HepG2 (cell line): ENCODE results near the gene LEMD1. TPM values are rescaled to one million over a fixed set of nuclear protein-coding genes. Genes with fewer than 3 reads are reported as not detected.

Source experiments
- ATAC-seq: fragments of 200-7000 bp; cut with Tn5 transposase; 3 replicates; pipeline ENCODE4 v1.9.1; 2020; ENCODE audit warnings: mild to moderate bottlenecking, moderate library complexity
- BruUV-seq: library from RNA; stranded (reverse); fragments of 400-500 nt; replicated peaks from 2 replicates; lab custom pipeline; 2021; lab: Mats Ljungman, UMichigan
- CTCF ChIA-PET: fragments of 300-600 bp; formaldehyde crosslinking; extraction: SDS; loops from one replicate; lab custom pipeline; 2021; ENCODE audit warnings: low total read pairs, inconsistent platforms, low intra/inter-chr PET ratio; lab: Yijun Ruan, JAX
- POLR2A ChIA-PET: fragments of 350-600 bp; sonication (Branson Sonifier 250); formaldehyde crosslinking; loops from one replicate; lab custom pipeline; 2020; ENCODE audit warnings: antibody characterized with exemption, inconsistent platforms; lab: Yijun Ruan, JAX
- DNase-seq: peaks from one replicate; pipeline ENCODE4 v3.0.0-alpha.2; 2015; ENCODE audit warnings: low spot score
- FAIRE-seq: peaks from 3 replicates; lab custom pipeline; 2011; peaks lifted over from hg19 to GRCh38; lab: Jason Lieb, UNC
- H2AFZ ChIP-seq: one replicate; pipeline ENCODE4 v1.6.1; 2011; ENCODE audit warnings: low read length, inconsistent platforms
- H3K27ac ChIP-seq: fragments of 300-600 bp; 3 replicates; pipeline ENCODE4 v1.8.0; 2011; ENCODE audit warnings: mixed run types, mild to moderate bottlenecking, mixed read lengths, low read length, inconsistent platforms; ENCODE audit not compliant: insufficient read depth; ENCODE audit errors: extremely low read length
- H3K27me3 ChIP-seq, 2 experiments: fragments of 200-600 bp in 1 of 2; 2 replicates in 1 of 2; 3 replicates in 1 of 2; pipeline versions ENCODE4 v1.6.0 to v1.8.0; 2011; ENCODE audit warnings: low read length in 2 of 2, mild to moderate bottlenecking in 2 of 2, moderate library complexity in 2 of 2, inconsistent platforms in 1 of 2; ENCODE audit not compliant: insufficient read depth in 2 of 2, control insufficient read depth in 1 of 2
- H3K36me3 ChIP-seq, 2 experiments: fragments of 200-600 bp in 1 of 2; replicated peaks in 1 of 2; 2 replicates in 1 of 2; 3 replicates in 1 of 2; pipeline versions ENCODE4 v1.5.1 to v1.8.0; 2011; ENCODE audit warnings: low read length in 2 of 2, inconsistent platforms in 1 of 2; ENCODE audit not compliant: insufficient read depth in 2 of 2, control insufficient read depth in 1 of 2
- H3K4me1 ChIP-seq: 2 replicates; pipeline ENCODE4 v1.5.1; 2012; ENCODE audit warnings: low read length, inconsistent platforms; ENCODE audit not compliant: insufficient read depth
- H3K4me2 ChIP-seq: 2 replicates; pipeline ENCODE4 v1.6.0; 2011; ENCODE audit warnings: low read depth, low read length, inconsistent platforms
- H3K4me3 ChIP-seq, 3 experiments: fragments of 200-600 bp in 1 of 3; sonication (generic), shearing (Covaris generic) in 1 of 3; replicated peaks in 1 of 3; 2 replicates each; pipeline ENCODE4 v1.5.1; 2011 to 2016; ENCODE audit warnings: low read length in 3 of 3, inconsistent platforms in 2 of 3, low read depth in 2 of 3, mild to moderate bottlenecking in 2 of 3, control low read depth in 1 of 3, mixed read lengths in 1 of 3; ENCODE audit not compliant: insufficient read depth in 1 of 3
- H3K79me2 ChIP-seq: one replicate; pipeline ENCODE4 v1.6.1; 2011; ENCODE audit warnings: low read length, inconsistent platforms; ENCODE audit not compliant: insufficient read depth
- H3K9ac ChIP-seq: 2 replicates; pipeline ENCODE4 v1.6.0; 2011; ENCODE audit warnings: mild to moderate bottlenecking, low read depth, low read length, inconsistent platforms; ENCODE audit not compliant: insufficient read depth
- H3K9me3 ChIP-seq: 2 replicates; pipeline ENCODE4 v1.5.1; 2012; ENCODE audit warnings: mild to moderate bottlenecking, low read length
- H4K20me1 ChIP-seq: 2 replicates; pipeline ENCODE4 v1.6.0; 2011; ENCODE audit warnings: inconsistent platforms, mild to moderate bottlenecking, low read length, moderate library complexity; ENCODE audit not compliant: insufficient read depth
- BORCS8-MEF2B ChIP-seq: sonication (generic); formaldehyde crosslinking; IDR thresholded peaks from 2 replicates; pipeline ENCODE4 v1.8.0; 2022; ENCODE audit warnings: mild to moderate bottlenecking, missing genetic modification reagents
- CEBPB ChIP-seq: IDR thresholded peaks from 2 replicates; pipeline ENCODE4 v1.6.1; 2011; ENCODE audit warnings: low read depth, low read length, improper control_type of control experiment, borderline replicate concordance
- CEBPG ChIP-seq: IDR thresholded peaks from 2 replicates; pipeline ENCODE4 v1.6.1; 2016
- HES4 ChIP-seq: sonication (generic); formaldehyde crosslinking; IDR thresholded peaks from 2 replicates; pipeline ENCODE4 v1.9.0; 2021; ENCODE audit warnings: mild to moderate bottlenecking, missing genetic modification reagents, borderline replicate concordance
- JARID2 ChIP-seq: sonication (generic); formaldehyde crosslinking; IDR thresholded peaks from 2 replicates; pipeline ENCODE4 v1.8.1; 2023; ENCODE audit warnings: missing genetic modification reagents, inconsistent platforms; ENCODE audit not compliant: insufficient replicate concordance
- JDP2 ChIP-seq: sonication (generic); formaldehyde crosslinking; IDR thresholded peaks from 2 replicates; pipeline ENCODE4 v1.8.1; 2022; ENCODE audit warnings: missing genetic modification reagents, borderline replicate concordance
- RBM22 ChIP-seq: fragments of 200-400 bp; formaldehyde crosslinking; optimal IDR thresholded peaks from 2 replicates; pipeline ENCODE3; 2017; ENCODE audit warnings: mild to moderate bottlenecking, low read length, moderate library complexity
- SNAPC5 ChIP-seq: sonication (generic); formaldehyde crosslinking; IDR thresholded peaks from 2 replicates; pipeline ENCODE4 v1.8.1; 2023; ENCODE audit warnings: mild to moderate bottlenecking, missing genetic modification reagents, borderline replicate concordance
- ZNF12 ChIP-seq: sonication (generic); formaldehyde crosslinking; IDR thresholded peaks from 2 replicates; pipeline ENCODE4 v1.5.0; 2020; ENCODE audit warnings: missing genetic modification reagents
- ZNF136 ChIP-seq: sonication (generic); formaldehyde crosslinking; IDR thresholded peaks from 2 replicates; pipeline ENCODE4 v1.8.1; 2022; ENCODE audit warnings: low read depth, mild to moderate bottlenecking, moderate library complexity, missing genetic modification reagents
- ZNF317 ChIP-seq: sonication (generic); formaldehyde crosslinking; IDR thresholded peaks from 2 replicates; pipeline ENCODE4 v1.5.0; 2020; ENCODE audit warnings: mild to moderate bottlenecking, missing genetic modification reagents
- ZNF687 ChIP-seq: sonication (generic); formaldehyde crosslinking; IDR thresholded peaks from 2 replicates; pipeline ENCODE4 v1.5.1; 2020; ENCODE audit warnings: mild to moderate bottlenecking, missing genetic modification reagents, moderate library complexity
- ZNF777 ChIP-seq: sonication (generic); formaldehyde crosslinking; IDR thresholded peaks from 2 replicates; pipeline ENCODE4 v1.4.0; 2020; ENCODE audit warnings: missing genetic modification reagents
- WGBS: methylation state at CpG from one replicate; pipeline ENCODE4 v1.1.6; 2017; ENCODE audit warnings: low lambda C conversion rate; 5-methylcytosine and 5-hydroxymethylcytosine counted together
- in situ Hi-C: cut with HindIII; loops from 2 replicates; pipeline ENCODE4 v1.10.0; 2017; ENCODE audit warnings: low pct_unique_long_range_greater_than_20kb; ENCODE audit not compliant: extremely low pct_ligation_motif_present
- intact Hi-C: fragments of 100-400 bp; cut with micrococcal nuclease; formaldehyde crosslinking; loops from one replicate; pipeline ENCODE4 v1.10.0; 2022; ENCODE audit not compliant: unreplicated experiment
- polyA plus RNA-seq, 8 experiments: library from polyadenylated mRNA; depleted of rRNA in 3 of 8; stranded (reverse) in 7 of 8; unstranded in 1 of 8; fragments of >200 nt; fragmentation: Illumina TruSeq in 4 of 8; extraction: Trizol in 4 of 8; gene quantifications; 2 replicates each; pipeline versions ENCODE4 v1.2.1 to v1.2.3, GENCODE V29; 2011 to 2016; ENCODE audit warnings: low read depth in 4 of 8, missing spikeins in 1 of 8, mixed read lengths in 1 of 8; ENCODE audit not compliant: insufficient read depth in 1 of 8
- total RNA-seq, 5 experiments: library from RNA; depleted of rRNA; stranded (reverse); fragments of >200 nt; fragmentation: Illumina TruSeq; extraction: Trizol; gene quantifications; 2 replicates each; pipeline ENCODE4 v1.2.3, GENCODE V29; 2016; ENCODE audit warnings: low read depth in 1 of 5
- TF ChIP-seq, protein P1 (sequence below): fragments of 450-650 bp; IDR thresholded peaks from 2 replicates; pipeline ENCODE4 v1.6.1; 2016

LEMD1 gene
- total and polyA plus RNA-seq, 2 of the 13 experiments (the other 11 are each of a cell fraction or from before 2014, with no cell fraction given): 1.4 to 2.3 TPM

DNA sequence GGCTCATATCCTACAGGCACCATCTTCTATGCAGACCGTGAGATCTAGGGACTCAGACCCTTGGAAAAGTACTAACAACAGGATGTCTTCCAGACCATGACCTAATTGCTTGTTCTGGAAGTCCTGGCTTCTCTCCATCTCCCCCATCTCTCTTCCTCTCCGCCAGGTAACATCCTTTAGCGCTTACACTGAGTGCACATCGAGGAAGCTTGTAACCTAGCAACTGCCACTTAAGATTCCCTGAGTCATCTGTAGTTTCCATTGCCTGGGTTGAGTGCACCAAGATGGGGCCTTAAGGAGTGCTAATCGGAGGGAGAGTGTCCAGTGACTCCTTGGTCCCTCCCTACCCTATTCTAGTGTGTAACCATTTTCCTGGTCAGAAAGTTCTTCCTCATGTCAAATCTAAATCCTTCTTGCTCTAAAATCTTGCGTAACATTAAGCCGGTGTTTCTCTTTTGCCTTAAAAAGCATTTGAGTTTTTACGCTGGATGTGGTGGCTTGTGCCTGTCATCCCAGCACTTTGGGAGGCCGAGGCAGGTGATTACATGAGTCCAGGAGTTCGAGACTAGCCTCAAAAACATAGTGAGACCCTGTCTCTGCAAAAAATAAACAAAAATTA is 74.8 kb downstream of the LEMD1 start:
- 43% methylated on average over 10 of the region's 10 CpGs for WGBS
- DNase-seq (no peak), ATAC-seq (no peak), FAIRE-seq (no peak)
- intact Hi-C loops (no loop called here), in situ Hi-C loops (no loop called here)
- ChIA-PET POLR2A (no interaction called here), CTCF (no interaction called here)
- H3K27ac ChIP-seq: no peak overlapping the region
- H3K9ac ChIP-seq: no peak overlapping the region
- no peak overlapping the region for H3K4me3 ChIP-seq
- no peak overlapping the region for H2AFZ ChIP-seq
- no peaks in the 10 kb centered on the region for H3K9me3 ChIP-seq
- H3K4me2 ChIP-seq: no peak overlapping the region
- TF ChIP-seq HES4 (CRISPR knock-in tag) (no peak), CEBPG (0 out of 2 replicates have a peak, but pooled peaks have one; percentile 13), CEBPB (peak; percentile 71; the same call in 1 of the 2 replicates), JARID2 (no peak)
- peaks cover 9% of the 10 kb centered on the region for H3K4me1 ChIP-seq
- H3K36me3 ChIP-seq: no peaks in the 10 kb centered on the region
- H3K79me2 ChIP-seq: no peaks in the 10 kb centered on the region
- H3K27me3 ChIP-seq: peaks cover 20 to 89% of the 10 kb centered on the region in 2 experiments
- no peaks in the 10 kb centered on the region for H4K20me1 ChIP-seq
- BruUV-seq: no TSS peak

GRCh38 chr1:205345761-205346160 is 76.1 kb downstream of the LEMD1 start:
- Histone ChIP-seq H3K27ac (no peak overlapping the region), H3K27me3 (peaks cover 21 to 86% of the 10 kb centered on the region in 2 experiments), H3K9ac (no peak overlapping the region), H3K36me3 (no peaks in the 10 kb centered on the region), H2AFZ (no peak overlapping the region), H3K9me3 (no peaks in the 10 kb centered on the region), H3K79me2 (no peaks in the 10 kb centered on the region), H3K4me2 (no peak overlapping the region), H4K20me1 (no peaks in the 10 kb centered on the region), H3K4me1 (peaks cover 9% of the 10 kb centered on the region), H3K4me3 (no peak overlapping the region)
- in situ Hi-C loops: no loop called here
- no peak for DNase-seq
- no TSS peak for BruUV-seq
- FAIRE-seq: no peak
- no peak for ATAC-seq
- intact Hi-C loops: no loop called here
- 10% methylated on average over 6 of the region's 11 CpGs for WGBS
- CTCF ChIA-PET: no interaction called here
- POLR2A ChIA-PET: no interaction called here
- TF ChIP-seq, protein P1, sequence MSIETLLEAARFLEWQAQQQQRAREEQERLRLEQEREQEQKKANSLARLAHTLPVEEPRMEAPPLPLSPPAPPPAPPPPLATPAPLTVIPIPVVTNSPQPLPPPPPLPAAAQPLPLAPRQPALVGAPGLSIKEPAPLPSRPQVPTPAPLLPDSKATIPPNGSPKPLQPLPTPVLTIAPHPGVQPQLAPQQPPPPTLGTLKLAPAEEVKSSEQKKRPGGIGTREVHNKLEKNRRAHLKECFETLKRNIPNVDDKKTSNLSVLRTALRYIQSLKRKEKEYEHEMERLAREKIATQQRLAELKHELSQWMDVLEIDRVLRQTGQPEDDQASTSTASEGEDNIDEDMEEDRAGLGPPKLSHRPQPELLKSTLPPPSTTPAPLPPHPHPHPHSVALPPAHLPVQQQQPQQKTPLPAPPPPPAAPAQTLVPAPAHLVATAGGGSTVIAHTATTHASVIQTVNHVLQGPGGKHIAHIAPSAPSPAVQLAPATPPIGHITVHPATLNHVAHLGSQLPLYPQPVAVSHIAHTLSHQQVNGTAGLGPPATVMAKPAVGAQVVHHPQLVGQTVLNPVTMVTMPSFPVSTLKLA: no peak
- TF ChIP-seq RBM22 (no peak), ZNF317 (no peak), ZNF777 (CRISPR knock-in tag) (no peak), SNAPC5 (CRISPR knock-in tag) (no peak), ZNF136 (CRISPR knock-in tag) (no peak), ZNF687 (CRISPR knock-in tag) (no peak), ZNF12 (CRISPR knock-in tag) (no peak), JDP2 (CRISPR knock-in tag) (no peak), BORCS8-MEF2B (CRISPR knock-in tag) (no peak)
